ENCODE data around the gene HOXD8.

HOXD8 gene

GRCh38 chr2:176091329-176092258, 37.9 kb upstream of the HOXD8 start:
- no peak for DNase-seq (ENCODE audit: low read depth)

- DNase-seq (ENCODE audit: low read depth) = no peak
These were observed 37.0 kb upstream of the HOXD8 start, which contains the start of gene HOXD13 for GRCh38 chr2:176092270-176093144. HOXD13 (plus strand) TSS chr2:176092721; CDS start chr2:176092891, 170 bp downstream.

GRCh38 chr2:176093145-176093897, 36.2 kb upstream of the HOXD8 start:
- DNase-seq (ENCODE audit: low read depth) = no peak

GRCh38 chr2:176093898-176094249, 35.6 kb upstream of the HOXD8 start:
- DNase-seq (ENCODE audit: low read depth) = no peak

GRCh38 chr2:176094349-176094748, 35.2 kb upstream of the HOXD8 start:
- no peak for DNase-seq (ENCODE audit: low read depth)

GRCh38 chr2:176095421-176095820, 34.1 kb upstream of the HOXD8 start:
- DNase-seq (ENCODE audit: low read depth) = no peak

- no peak for DNase-seq (ENCODE audit: low read depth)
These were observed 33.1 kb upstream of the HOXD8 start for GRCh38 chr2:176096243-176096985.

- DNase-seq (ENCODE audit: low read depth) = peak; percentile 35
These were observed 32.3 kb upstream of the HOXD8 start for GRCh38 chr2:176096986-176097819.

- no peak for DNase-seq (ENCODE audit: low read depth)
These were observed 31.6 kb upstream of the HOXD8 start for GRCh38 chr2:176097820-176098365.

GRCh38 chr2:176098366-176099158, 30.9 kb upstream of the HOXD8 start:
- DNase-seq (ENCODE audit: low read depth) = no peak

- no peak for DNase-seq (ENCODE audit: low read depth)
These were observed 30.3 kb upstream of the HOXD8 start for GRCh38 chr2:176099159-176099727.

GRCh38 chr2:176099728-176100546, 29.6 kb upstream of the HOXD8 start, which contains the start of gene HOXD12:
HOXD12 (plus strand) TSS chr2:176099795; CDS start chr2:176099802, 7 bp downstream.
- DNase-seq (ENCODE audit: low read depth) = no peak

GRCh38 chr2:176100547-176101140, 28.9 kb upstream of the HOXD8 start:
- no peak for DNase-seq (ENCODE audit: low read depth)

GRCh38 chr2:176101216-176101830, 28.2 kb upstream of the HOXD8 start:
- DNase-seq (ENCODE audit: low read depth) = no peak

- no peak for DNase-seq (ENCODE audit: low read depth)
These were observed 27.7 kb upstream of the HOXD8 start for GRCh38 chr2:176101842-176102241.

- DNase-seq (ENCODE audit: low read depth) = no peak
These were observed 27.1 kb upstream of the HOXD8 start for GRCh38 chr2:176102309-176102866.

- no peak for DNase-seq (ENCODE audit: low read depth)
These were observed 26.3 kb upstream of the HOXD8 start for GRCh38 chr2:176103194-176103593.

Data from stimulated activated CD8-positive, alpha-beta memory T cell treated with anti-CD3 and anti-CD28 coated beads, Interleukin-4, amount 100 ng/mL, for 24 hours (primary cell).